Measurements from ENCODE around the gene EXOG.

DNA sequence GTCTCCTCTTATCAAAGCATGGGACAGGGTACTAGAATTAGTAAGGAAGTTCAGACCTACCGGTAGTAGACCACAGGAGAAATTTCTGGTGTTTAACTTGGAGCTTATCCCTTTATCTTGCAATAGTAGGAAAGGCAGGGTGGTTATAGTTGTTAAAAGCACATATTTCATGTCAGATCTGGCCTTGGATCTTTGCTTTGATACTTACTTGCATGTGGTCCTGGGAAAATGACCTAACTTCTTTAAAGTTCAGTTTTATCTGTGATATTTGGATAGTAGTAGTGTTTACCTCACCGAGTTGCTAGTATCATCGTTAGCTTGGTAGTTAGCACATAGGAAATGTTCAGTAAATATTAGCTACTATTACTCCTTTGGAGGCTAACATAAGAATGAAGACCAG lies 15.4 kb downstream of the EXOG start:
- TF ChIP-seq, protein P1, sequence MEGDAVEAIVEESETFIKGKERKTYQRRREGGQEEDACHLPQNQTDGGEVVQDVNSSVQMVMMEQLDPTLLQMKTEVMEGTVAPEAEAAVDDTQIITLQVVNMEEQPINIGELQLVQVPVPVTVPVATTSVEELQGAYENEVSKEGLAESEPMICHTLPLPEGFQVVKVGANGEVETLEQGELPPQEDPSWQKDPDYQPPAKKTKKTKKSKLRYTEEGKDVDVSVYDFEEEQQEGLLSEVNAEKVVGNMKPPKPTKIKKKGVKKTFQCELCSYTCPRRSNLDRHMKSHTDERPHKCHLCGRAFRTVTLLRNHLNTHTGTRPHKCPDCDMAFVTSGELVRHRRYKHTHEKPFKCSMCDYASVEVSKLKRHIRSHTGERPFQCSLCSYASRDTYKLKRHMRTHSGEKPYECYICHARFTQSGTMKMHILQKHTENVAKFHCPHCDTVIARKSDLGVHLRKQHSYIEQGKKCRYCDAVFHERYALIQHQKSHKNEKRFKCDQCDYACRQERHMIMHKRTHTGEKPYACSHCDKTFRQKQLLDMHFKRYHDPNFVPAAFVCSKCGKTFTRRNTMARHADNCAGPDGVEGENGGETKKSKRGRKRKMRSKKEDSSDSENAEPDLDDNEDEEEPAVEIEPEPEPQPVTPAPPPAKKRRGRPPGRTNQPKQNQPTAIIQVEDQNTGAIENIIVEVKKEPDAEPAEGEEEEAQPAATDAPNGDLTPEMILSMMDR (IDR thresholded peaks at IDR 0.05): no peak
- no peak for TF ChIP-seq POLR2A (IDR thresholded peaks at IDR 0.05)
